ENCODE data around the gene PIGU.

The PIGU gene

DNA sequence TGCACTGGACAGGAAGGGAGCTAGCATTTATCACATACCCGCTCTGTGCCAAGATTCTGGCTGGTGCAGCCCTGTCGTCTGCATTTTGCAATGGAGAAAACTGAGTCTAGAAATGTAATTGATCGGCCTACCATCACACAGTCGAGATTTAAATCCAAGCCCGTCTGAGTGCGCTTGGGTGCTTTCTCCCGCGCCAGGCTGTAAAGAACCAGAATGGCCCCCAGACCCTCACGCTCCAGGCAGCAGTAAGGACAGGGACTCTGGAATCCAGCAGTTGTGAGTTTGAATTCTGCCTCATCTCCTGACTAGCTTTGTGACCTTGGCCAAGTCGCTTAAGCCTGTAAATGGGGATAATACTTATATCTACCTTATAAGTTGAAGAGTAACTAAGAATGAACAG lies 149.9 kb downstream of the PIGU start:
- ChIA-PET POLR2A (interaction anchor here (2.0 kb wide), 1 partner anchor 11 kb away, joined by 20 read pairs; the partner anchor contains the start of gene DYNLRB1), CTCF (interaction anchor here (7.7 kb wide), 1 partner anchor 214 kb away, joined by 116 read pairs; no protein-coding TSS in a partner anchor)
- Histone ChIP-seq H3K36me3 (ENCODE audit: control insufficient read depth in 2 of 2, insufficient read depth in 1 of 2, low read length in 2 of 2) (peaks cover 3 to 71% of the 10 kb centered on the region in 2 experiments; a peak in 2 of 3 replicates), H3K4me1 (ENCODE audit: control insufficient read depth, insufficient read depth, low read length) (peaks cover 9% of the 10 kb centered on the region), H3K9me3 (ENCODE audit: control insufficient read depth, insufficient read depth, low read depth, low read length) (no peaks in the 10 kb centered on the region), H3K27ac (ENCODE audit: extremely low read depth, low read depth, low read length) (no peak overlapping the region), H3K4me3 (ENCODE audit: low read depth, low read length) (no peak overlapping the region)
- TF ChIP-seq ZNF792 (tag by site-specific recombination; IDR thresholded peaks at IDR 0.05) (no peak), KLF16 (tag by site-specific recombination; IDR thresholded peaks at IDR 0.05) (no peak), ZNF670 (tag by site-specific recombination; IDR thresholded peaks at IDR 0.05; ENCODE audit: low read depth) (no peak), ZNF202 (tag by site-specific recombination; IDR thresholded peaks at IDR 0.05; ENCODE audit: borderline replicate concordance) (no peak), ZBTB8A (tag by site-specific recombination; IDR thresholded peaks at IDR 0.05) (no peak), ZNF292 (tag by site-specific recombination; IDR thresholded peaks at IDR 0.05; ENCODE audit: borderline replicate concordance, low read depth) (no peak), RBAK (tag by site-specific recombination; IDR thresholded peaks at IDR 0.05) (no peak), ZNF133 (tag by site-specific recombination; IDR thresholded peaks at IDR 0.05) (no peak), ZNF16 (tag by site-specific recombination; IDR thresholded peaks at IDR 0.05; ENCODE audit: low read depth) (no peak), GLI2 (tag by site-specific recombination; IDR thresholded peaks at IDR 0.05; ENCODE audit: borderline replicate concordance, low read depth) (no peak), ZNF366 (tag by site-specific recombination; conservative IDR thresholded peaks at IDR 0.05) (no peak), ZNF324 (tag by site-specific recombination; IDR thresholded peaks at IDR 0.05) (no peak), ZNF37A (tag by site-specific recombination; IDR thresholded peaks at IDR 0.05) (no peak)
- TF ChIP-seq, protein P1, sequence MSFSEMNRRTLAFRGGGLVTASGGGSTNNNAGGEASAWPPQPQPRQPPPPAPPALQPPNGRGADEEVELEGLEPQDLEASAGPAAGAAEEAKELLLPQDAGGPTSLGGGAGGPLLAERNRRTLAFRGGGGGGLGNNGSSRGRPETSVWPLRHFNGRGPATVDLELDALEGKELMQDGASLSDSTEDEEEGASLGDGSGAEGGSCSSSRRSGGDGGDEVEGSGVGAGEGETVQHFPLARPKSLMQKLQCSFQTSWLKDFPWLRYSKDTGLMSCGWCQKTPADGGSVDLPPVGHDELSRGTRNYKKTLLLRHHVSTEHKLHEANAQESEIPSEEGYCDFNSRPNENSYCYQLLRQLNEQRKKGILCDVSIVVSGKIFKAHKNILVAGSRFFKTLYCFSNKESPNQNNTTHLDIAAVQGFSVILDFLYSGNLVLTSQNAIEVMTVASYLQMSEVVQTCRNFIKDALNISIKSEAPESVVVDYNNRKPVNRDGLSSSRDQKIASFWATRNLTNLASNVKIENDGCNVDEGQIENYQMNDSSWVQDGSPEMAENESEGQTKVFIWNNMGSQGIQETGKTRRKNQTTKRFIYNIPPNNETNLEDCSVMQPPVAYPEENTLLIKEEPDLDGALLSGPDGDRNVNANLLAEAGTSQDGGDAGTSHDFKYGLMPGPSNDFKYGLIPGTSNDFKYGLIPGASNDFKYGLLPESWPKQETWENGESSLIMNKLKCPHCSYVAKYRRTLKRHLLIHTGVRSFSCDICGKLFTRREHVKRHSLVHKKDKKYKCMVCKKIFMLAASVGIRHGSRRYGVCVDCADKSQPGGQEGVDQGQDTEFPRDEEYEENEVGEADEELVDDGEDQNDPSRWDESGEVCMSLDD (tag by site-specific recombination; IDR thresholded peaks at IDR 0.05) = no peak
- TF ChIP-seq, protein P2, sequence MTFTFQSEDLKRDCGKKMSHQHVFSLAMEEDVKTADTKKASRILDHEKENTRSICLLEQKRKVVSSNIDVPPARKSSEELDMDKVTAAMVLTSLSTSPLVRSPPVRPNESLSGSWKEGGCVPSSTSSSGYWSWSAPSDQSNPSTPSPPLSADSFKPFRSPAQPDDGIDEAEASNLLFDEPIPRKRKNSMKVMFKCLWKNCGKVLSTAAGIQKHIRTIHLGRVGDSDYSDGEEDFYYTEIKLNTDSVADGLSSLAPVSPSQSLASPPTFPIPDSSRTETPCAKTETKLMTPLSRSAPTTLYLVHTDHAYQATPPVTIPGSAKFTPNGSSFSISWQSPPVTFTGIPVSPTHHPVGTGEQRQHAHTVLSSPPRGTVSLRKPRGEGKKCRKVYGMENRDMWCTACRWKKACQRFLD (tag by site-specific recombination; IDR thresholded peaks at IDR 0.05) = no peak
- TF ChIP-seq, protein P3, sequence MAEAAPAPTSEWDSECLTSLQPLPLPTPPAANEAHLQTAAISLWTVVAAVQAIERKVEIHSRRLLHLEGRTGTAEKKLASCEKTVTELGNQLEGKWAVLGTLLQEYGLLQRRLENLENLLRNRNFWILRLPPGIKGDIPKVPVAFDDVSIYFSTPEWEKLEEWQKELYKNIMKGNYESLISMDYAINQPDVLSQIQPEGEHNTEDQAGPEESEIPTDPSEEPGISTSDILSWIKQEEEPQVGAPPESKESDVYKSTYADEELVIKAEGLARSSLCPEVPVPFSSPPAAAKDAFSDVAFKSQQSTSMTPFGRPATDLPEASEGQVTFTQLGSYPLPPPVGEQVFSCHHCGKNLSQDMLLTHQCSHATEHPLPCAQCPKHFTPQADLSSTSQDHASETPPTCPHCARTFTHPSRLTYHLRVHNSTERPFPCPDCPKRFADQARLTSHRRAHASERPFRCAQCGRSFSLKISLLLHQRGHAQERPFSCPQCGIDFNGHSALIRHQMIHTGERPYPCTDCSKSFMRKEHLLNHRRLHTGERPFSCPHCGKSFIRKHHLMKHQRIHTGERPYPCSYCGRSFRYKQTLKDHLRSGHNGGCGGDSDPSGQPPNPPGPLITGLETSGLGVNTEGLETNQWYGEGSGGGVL (tag by site-specific recombination; IDR thresholded peaks at IDR 0.05) = no peak
- TF ChIP-seq, protein P4, sequence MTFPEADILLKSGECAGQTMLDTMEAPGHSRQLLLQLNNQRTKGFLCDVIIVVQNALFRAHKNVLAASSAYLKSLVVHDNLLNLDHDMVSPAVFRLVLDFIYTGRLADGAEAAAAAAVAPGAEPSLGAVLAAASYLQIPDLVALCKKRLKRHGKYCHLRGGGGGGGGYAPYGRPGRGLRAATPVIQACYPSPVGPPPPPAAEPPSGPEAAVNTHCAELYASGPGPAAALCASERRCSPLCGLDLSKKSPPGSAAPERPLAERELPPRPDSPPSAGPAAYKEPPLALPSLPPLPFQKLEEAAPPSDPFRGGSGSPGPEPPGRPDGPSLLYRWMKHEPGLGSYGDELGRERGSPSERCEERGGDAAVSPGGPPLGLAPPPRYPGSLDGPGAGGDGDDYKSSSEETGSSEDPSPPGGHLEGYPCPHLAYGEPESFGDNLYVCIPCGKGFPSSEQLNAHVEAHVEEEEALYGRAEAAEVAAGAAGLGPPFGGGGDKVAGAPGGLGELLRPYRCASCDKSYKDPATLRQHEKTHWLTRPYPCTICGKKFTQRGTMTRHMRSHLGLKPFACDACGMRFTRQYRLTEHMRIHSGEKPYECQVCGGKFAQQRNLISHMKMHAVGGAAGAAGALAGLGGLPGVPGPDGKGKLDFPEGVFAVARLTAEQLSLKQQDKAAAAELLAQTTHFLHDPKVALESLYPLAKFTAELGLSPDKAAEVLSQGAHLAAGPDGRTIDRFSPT (tag by site-specific recombination; IDR thresholded peaks at IDR 0.05) = no peak

DNA sequence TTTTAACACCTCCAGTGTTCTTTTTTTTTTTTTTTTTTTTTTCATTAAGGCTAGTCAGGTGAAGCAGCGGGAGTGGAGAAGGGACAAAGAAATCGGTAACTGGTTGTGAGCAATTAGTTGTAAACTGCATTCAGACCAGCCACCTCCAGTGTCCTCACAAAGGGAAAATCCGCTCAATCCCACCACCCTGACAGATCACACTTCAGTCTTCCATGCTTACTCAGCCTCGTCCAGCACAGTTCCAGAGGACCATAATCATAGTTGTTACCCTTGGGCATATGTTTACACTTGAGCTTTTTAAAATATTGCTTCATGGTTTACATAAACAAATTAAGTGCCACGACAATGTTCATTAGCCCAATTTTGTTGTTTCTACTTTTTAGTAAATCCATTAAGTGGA lies 150.4 kb downstream of the PIGU start:
- H3K4me3 ChIP-seq (ENCODE audit: low read depth, low read length) = no peak overlapping the region
- ChIA-PET POLR2A (interaction anchor here (2.0 kb wide), 1 partner anchor 10 kb away, joined by 20 read pairs; the partner anchor contains the start of gene DYNLRB1), CTCF (interaction anchor here (2.3 to 7.7 kb wide), 2 partner anchors 10 to 214 kb away, joined by 8 to 116 read pairs; partner anchors contain the start of gene DYNLRB1)
- H3K9me3 ChIP-seq (ENCODE audit: control insufficient read depth, insufficient read depth, low read depth, low read length) = no peaks in the 10 kb centered on the region
- no peak for TF ChIP-seq TRIM28 (IDR thresholded peaks at IDR 0.05; ENCODE audit: borderline replicate concordance, low read length)
- TF ChIP-seq ZNF155 (tag by site-specific recombination; IDR thresholded peaks at IDR 0.05) = no peak
- no peak for TF ChIP-seq ZXDB (tag by site-specific recombination; IDR thresholded peaks at IDR 0.05)
- no peak for TF ChIP-seq ZNF426 (tag by site-specific recombination; IDR thresholded peaks at IDR 0.05)
- no peak for TF ChIP-seq ZNF157 (tag by site-specific recombination; IDR thresholded peaks at IDR 0.05)
- no peak for TF ChIP-seq ZBTB7A (tag by site-specific recombination; IDR thresholded peaks at IDR 0.05; ENCODE audit: low read depth)
- TF ChIP-seq FEZF1 (tag by site-specific recombination; IDR thresholded peaks at IDR 0.05) = no peak
- TF ChIP-seq ZNF585B (tag by site-specific recombination; IDR thresholded peaks at IDR 0.05) = no peak
- no peak for TF ChIP-seq ZNF555 (tag by site-specific recombination; conservative IDR thresholded peaks at IDR 0.05)
- peak overlapping the region; percentile 34; the same call in 1 of the 2 replicates for H3K27ac ChIP-seq (ENCODE audit: extremely low read depth, low read depth, low read length)
- H3K4me1 ChIP-seq (ENCODE audit: control insufficient read depth, insufficient read depth, low read length) = peaks cover 9% of the 10 kb centered on the region
- peaks cover 3 to 67% of the 10 kb centered on the region in 2 experiments; a peak in 2 of 3 replicates for H3K36me3 ChIP-seq (ENCODE audit: control insufficient read depth in 2 of 2, insufficient read depth in 1 of 2, low read length in 2 of 2)

Measured in HEK293 (cell line).